Endothelial cell of hepatic sinusoid (primary cell): ENCODE results near the gene CEP112.

Experiments used
- in situ Hi-C: cut with HindIII; loops from 2 replicates; pipeline ENCODE4 v1.10.0; 2017; ENCODE audit warnings: low sequenced_read_pairs

CEP112 gene

DNA sequence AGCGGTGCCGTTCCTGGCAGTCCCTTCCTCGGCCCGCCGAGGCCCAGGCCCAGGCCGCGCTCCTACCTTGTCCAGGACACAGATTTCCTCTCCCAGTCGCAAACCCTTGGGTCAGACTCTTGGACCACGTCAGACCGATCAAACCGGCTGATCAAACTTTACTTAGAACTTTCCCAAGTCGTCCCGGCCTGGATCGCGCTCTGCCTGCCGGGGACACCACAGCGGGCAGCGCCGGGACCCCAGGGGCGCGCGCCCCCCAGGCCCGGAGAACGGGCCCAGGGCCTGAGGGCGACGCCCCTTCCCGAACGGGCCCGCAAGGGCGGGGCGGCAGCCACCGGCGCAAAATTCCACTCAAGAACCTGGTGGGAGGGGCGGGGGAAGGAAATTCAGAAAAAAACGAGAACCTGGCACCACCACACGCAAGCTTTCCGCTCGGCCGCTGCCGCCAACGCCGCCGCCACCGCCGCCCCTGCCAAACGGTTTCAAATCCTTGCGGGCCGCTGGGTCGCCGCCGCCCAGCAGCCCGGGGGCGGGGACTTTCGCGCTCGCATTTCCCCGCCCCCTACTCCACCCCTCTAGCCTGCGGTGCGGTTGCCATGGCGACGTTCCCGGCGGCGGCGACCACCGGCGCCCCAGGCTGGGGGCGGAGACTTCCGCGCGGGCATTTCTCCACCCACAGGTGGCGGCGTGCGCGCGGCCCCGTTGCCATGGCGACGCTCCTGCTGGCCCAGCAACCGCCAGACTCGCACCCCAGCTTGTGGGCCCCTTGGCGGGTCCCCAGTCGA is at the start of gene CEP112:
Gene CEP112, minus strand, starts transcription at position 541 of the 785 bp plus-strand sequence.
- in situ Hi-C loops = no loop called here

GRCh38 chr17:66240630-66241029 is 48.7 kb upstream of the CEP112 start:
- in situ Hi-C loops = loop anchor here (5.0 to 25.0 kb wide), 2 partner anchors 77 to 422 kb away; no protein-coding TSS in a partner anchor

GRCh38 chr17:66240013-66240412 is 48.1 kb upstream of the CEP112 start:
- in situ Hi-C loops = loop anchor here (5.0 to 25.0 kb wide), 2 partner anchors 77 to 422 kb away; no protein-coding TSS in a partner anchor

- in situ Hi-C loops = loop anchor here (25.0 kb wide), 1 partner anchor 427 kb away; no protein-coding TSS in a partner anchor
Measured at GRCh38 chr17:66235377-66235994, 43.6 kb upstream of the CEP112 start.

DNA sequence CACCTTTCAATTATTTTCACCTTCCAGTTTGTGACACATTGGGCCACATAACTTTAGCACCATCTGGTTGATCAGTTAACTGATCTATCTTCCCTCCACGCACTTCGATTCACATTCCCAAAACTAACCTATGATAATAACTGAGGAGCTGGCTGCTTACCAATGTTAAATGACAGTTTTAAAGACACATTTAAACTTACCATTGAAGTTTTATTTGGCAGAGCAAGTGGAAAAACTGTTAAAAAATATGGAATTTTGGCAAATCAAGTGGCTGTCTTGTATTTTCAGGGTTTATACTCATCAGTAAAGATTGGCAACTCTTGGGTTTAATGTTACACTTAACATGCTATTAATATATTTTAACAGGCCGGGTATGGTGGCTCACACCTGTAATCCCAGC is 42.7 kb upstream of the CEP112 start:
- in situ Hi-C loops = loop anchor here (5.0 to 25.0 kb wide), 2 partner anchors 168 to 428 kb away; no protein-coding TSS in a partner anchor

DNA sequence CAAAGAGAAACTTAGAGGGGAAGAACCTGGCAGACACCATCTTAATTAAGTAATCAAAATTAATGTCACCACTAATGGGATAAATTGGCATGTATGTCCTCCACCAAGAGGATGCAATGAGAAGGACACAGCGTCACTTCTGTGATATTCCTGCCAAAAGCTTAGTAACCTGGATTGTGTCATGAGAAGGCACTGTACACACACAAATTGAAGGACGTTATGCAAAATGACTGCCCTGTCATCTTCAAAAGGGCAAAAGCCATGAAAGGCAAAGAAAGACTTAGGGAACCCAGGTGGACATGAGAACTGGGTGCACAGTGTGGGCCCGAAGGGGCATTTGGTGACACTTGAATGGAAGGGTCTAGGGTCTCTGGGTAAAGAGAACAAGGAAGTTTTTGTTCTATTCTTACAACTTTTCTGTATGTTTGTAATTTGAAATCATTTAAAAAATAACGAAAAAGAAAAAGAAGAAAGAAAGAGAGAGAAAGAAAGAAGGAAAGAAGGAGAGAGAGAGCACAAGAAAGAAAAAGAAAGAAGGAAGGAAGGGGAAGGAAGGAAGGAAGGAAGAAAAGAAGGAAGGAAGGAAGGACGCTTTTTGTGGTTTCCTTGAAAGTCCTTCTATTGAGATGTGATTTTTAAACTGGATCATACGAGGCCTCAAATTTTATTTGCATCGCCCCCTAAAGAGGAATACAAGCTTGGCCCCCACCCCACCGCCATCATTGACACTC is 41.3 kb upstream of the CEP112 start:
- in situ Hi-C loops = loop anchor here (5.0 to 25.0 kb wide), 2 partner anchors 169 to 429 kb away; no protein-coding TSS in a partner anchor

DNA sequence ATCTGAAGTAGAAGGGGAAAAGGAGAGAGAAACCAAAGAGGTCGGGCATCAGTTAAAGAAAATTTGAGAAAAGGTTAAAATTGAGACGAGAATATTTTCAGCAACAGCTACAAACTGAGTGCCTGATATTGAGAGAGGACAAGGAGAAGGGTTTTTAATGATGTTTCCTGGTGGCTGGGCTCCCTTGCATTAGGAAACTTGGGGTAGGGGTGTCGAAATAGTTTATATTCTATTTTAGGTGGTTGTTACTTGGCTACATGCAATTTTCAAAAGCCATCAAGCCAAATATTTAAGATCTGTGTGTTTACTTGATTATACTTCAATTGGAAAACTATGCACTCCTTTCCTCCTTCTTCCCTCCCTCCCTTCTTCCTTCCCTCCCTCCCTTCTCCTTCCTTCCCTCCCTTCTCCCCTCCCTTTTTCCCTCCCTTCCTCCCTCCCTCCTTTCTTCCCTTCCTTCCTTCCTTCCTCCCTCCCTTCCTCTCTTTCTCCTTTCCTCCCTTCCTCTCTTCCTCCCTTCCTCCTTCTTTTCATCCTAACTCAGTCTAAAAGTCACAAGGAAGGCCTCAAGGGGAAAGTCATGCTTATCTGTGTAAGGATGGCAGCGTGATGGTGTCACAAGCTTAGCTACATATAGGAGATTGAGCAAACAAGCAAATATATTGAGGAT is 39.1 kb upstream of the CEP112 start:
- in situ Hi-C loops = loop anchor here (5.0 to 25.0 kb wide), 2 partner anchors 171 to 431 kb away; no protein-coding TSS in a partner anchor

DNA sequence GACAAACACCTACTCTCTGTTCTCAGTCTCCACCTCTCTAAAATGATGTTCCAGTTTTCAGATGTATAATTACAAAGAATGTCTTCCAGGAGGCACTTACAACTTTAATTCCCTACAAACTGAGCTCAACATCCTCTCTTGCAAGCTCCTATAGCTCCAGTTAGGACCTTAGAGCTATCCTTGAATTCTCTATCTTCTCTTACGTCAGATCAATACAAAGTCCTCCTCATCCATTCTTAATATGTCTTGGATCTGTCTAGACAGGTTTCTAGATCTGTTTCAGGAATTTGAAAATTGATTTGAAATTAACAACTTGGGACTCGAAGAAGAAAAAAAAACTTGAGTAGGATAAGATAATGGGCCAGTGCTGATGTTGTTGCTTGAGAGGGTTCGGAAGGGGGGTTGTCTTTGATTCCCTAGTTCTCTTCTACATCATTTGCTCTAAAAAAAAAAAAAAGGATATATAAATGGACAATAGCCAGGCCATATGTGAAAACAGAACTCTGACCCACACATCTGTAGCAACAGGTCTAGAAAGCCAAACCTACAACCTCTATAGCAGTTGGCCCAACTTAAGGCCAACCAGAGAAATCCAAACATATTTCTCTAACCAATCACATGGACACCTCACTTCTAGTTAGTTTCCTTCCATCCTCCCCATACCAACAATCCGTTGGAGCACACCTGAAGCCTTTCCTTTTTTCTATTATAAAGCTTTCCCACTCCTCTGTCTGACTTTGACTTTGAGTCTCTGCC is 38.0 kb upstream of the CEP112 start:
- in situ Hi-C loops = loop anchor here (5.0 to 25.0 kb wide), 2 partner anchors 172 to 432 kb away; no protein-coding TSS in a partner anchor

- in situ Hi-C loops = loop anchor here (25.0 kb wide), 1 partner anchor 433 kb away; no protein-coding TSS in a partner anchor
Measured at GRCh38 chr17:66228887-66229782, 37.2 kb upstream of the CEP112 start, which contains the start of gene APOH. Gene APOH (minus strand): TSS chr17:66229415. CDS start chr17:66229379, 36 bp downstream.

- in situ Hi-C loops = loop anchor here (25.0 kb wide), 1 partner anchor 435 kb away; no protein-coding TSS in a partner anchor
Measured at GRCh38 chr17:66227212-66228045, 35.5 kb upstream of the CEP112 start.

DNA sequence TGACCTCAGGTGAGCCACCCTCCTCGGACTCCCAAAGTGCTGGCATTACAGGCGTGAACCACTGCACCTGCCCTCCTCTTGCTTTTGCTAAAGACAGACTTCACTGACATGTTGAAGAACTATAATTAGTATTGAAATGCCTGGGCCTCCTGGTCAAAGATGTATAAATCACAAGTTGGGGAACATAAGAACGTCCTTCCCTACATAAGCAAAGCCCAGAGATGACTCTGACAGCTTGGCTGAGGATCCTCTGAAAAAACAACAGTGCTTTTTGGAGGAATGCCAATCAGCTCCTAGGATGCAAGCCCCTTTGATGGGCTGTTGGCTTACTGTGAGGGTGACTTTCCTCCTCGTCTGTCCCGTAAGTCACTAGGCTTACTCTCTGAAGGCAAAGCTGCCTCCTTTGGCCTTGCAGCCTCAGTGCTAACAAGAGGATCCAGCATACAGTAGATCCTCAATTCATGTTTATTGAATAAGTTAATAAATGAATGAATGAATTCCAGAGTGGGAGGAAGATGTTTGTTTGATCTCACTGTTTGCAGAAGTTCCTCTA is 30.9 kb upstream of the CEP112 start:
- in situ Hi-C loops = no loop called here

DNA sequence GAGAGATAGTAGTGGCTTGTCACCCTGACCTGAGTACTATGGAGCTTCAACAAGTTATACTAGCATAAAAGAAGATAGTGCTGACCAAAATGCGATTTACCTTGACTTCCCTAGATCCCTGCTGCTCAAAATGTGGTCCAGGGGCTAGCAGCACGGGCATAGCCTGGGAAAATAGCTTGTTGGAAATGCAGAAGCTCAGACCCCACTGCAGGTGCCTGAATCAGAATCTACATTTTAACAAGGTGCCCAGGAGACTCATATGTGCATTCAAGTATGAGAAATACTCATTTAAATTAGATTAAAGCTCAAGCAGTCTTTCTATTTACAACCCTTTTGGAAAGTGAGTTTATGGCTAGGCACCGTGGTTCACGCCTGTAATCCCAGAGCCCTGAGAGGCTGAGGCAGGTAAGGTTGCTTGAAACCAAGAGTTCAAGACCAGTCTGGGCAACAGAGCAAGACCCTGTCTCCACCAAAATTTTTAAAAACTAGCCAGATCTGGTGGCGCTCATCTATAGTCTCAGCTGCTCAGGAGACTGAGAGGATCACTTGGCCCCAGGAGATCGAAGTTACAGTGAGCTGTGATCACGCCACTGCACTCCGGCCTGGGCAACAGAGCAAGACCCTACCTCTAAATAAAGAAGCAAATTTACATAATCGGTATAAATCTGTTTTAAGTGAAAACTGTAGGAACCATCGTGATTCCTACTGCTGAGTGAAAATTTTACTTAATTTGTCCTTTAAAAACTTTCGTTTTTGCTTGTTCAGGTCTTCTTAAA is 30.0 kb upstream of the CEP112 start:
- in situ Hi-C loops = no loop called here

DNA sequence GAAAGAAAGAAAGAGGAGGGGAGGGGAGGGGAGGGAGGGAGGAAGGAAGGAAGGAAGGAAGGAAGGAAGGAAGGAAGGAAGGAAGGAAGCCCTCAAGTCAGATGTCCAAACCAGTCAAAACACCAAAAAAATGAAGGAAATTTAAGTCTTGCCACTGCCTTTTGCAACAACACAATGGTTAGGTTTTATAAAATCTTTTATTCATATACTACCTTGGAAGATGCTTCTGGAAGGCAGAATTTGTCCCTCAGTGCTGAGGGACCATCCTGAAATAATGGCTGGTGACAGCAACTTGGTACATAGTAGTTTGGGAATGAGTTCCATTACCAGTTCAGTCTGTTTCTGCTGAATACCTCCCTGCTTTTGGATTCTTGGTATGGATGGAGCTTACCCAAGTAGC is 29.4 kb upstream of the CEP112 start:
- in situ Hi-C loops = no loop called here

GRCh38 chr17:66220079-66220835 is 28.3 kb upstream of the CEP112 start:
- in situ Hi-C loops = no loop called here

GRCh38 chr17:66215529-66215911 is 23.6 kb upstream of the CEP112 start:
- in situ Hi-C loops = no loop called here
